ENCODE measurements around the gene C10orf95. TPM values are rescaled to one million over a fixed set of nuclear protein-coding genes. Genes with fewer than 3 reads are reported as not detected.

C10orf95 gene
- total RNA-seq, 1 donor, result not detected

- H2AFZ ChIP-seq (ENCODE audit: low read length), result no peak overlapping the region
- H3K79me2 ChIP-seq (ENCODE audit: insufficient read depth, low read length), result no peaks in the 10 kb centered on the region
- H3K4me1 ChIP-seq (ENCODE audit: insufficient read depth, low read length), result peaks cover 26% of the 10 kb centered on the region
- no peak overlapping the region for H3K4me2 ChIP-seq (ENCODE audit: insufficient read depth, low read length)
- DNase-seq (ENCODE audit: insufficient read length, low spot score, missing footprints), result peak; percentile 69
- no peak overlapping the region for H3K27ac ChIP-seq (ENCODE audit: low read depth, low read length)
- H3K9me3 ChIP-seq (ENCODE audit: low read depth, low read length), result no peaks in the 10 kb centered on the region
- H3K36me3 ChIP-seq (ENCODE audit: insufficient read depth, low read length), result no peaks in the 10 kb centered on the region
- H4K20me1 ChIP-seq (ENCODE audit: insufficient read depth, low read length), result no peaks in the 10 kb centered on the region
- no peak for TF ChIP-seq CTCF (IDR thresholded peaks at IDR 0.05; ENCODE audit: extremely low read depth, low read depth, low read length)
- no peak overlapping the region for H3K4me3 ChIP-seq (ENCODE audit: insufficient read depth, low read length)
- no peaks in the 10 kb centered on the region for H3K27me3 ChIP-seq (ENCODE audit: insufficient read depth, low read length)
Measured at GRCh38 chr10:102438374-102438773, 13.0 kb downstream of the C10orf95 start.

- no peaks in the 10 kb centered on the region for H3K27me3 ChIP-seq (ENCODE audit: insufficient read depth, low read length)
- H2AFZ ChIP-seq (ENCODE audit: low read length), result no peak overlapping the region
- H3K4me3 ChIP-seq (ENCODE audit: insufficient read depth, low read length), result no peak overlapping the region
- H3K4me1 ChIP-seq (ENCODE audit: insufficient read depth, low read length), result peaks cover 26% of the 10 kb centered on the region
- H3K79me2 ChIP-seq (ENCODE audit: insufficient read depth, low read length), result no peaks in the 10 kb centered on the region
- no peaks in the 10 kb centered on the region for H4K20me1 ChIP-seq (ENCODE audit: insufficient read depth, low read length)
- H3K27ac ChIP-seq (ENCODE audit: low read depth, low read length), result no peak overlapping the region
- H3K4me2 ChIP-seq (ENCODE audit: insufficient read depth, low read length), result peak overlapping the region; percentile 18
- no peaks in the 10 kb centered on the region for H3K36me3 ChIP-seq (ENCODE audit: insufficient read depth, low read length)
- no peak for TF ChIP-seq CTCF (IDR thresholded peaks at IDR 0.05; ENCODE audit: extremely low read depth, low read depth, low read length)
- no peaks in the 10 kb centered on the region for H3K9me3 ChIP-seq (ENCODE audit: low read depth, low read length)
- no peak for DNase-seq (ENCODE audit: insufficient read length, low spot score, missing footprints)
Measured at GRCh38 chr10:102437515-102437914, 13.8 kb downstream of the C10orf95 start.

GRCh38 chr10:102436312-102436711 lies 15.0 kb downstream of the C10orf95 start:
- Histone ChIP-seq H3K4me2 (ENCODE audit: insufficient read depth, low read length) (peak overlapping the region; percentile 76), H3K79me2 (ENCODE audit: insufficient read depth, low read length) (peaks cover 9% of the 10 kb centered on the region), H3K4me1 (ENCODE audit: insufficient read depth, low read length) (peaks cover 33% of the 10 kb centered on the region), H3K9me3 (ENCODE audit: low read depth, low read length) (no peaks in the 10 kb centered on the region), H3K27me3 (ENCODE audit: insufficient read depth, low read length) (no peaks in the 10 kb centered on the region), H3K27ac (ENCODE audit: low read depth, low read length) (no peak overlapping the region), H2AFZ (ENCODE audit: low read length) (no peak overlapping the region), H4K20me1 (ENCODE audit: insufficient read depth, low read length) (no peaks in the 10 kb centered on the region), H3K36me3 (ENCODE audit: insufficient read depth, low read length) (no peaks in the 10 kb centered on the region), H3K4me3 (ENCODE audit: insufficient read depth, low read length) (peak overlapping the region; percentile 64)
- DNase-seq (ENCODE audit: insufficient read length, low spot score, missing footprints), result peak; percentile 74
- no peak for TF ChIP-seq CTCF (IDR thresholded peaks at IDR 0.05; ENCODE audit: extremely low read depth, low read depth, low read length)

GRCh38 chr10:102435529-102436233 lies 15.7 kb downstream of the C10orf95 start:
- Histone ChIP-seq H4K20me1 (ENCODE audit: insufficient read depth, low read length) (no peaks in the 10 kb centered on the region), H3K4me3 (ENCODE audit: insufficient read depth, low read length) (peak overlapping the region; percentile 64), H2AFZ (ENCODE audit: low read length) (peak overlapping the region; percentile 87), H3K4me1 (ENCODE audit: insufficient read depth, low read length) (peaks cover 34% of the 10 kb centered on the region), H3K36me3 (ENCODE audit: insufficient read depth, low read length) (peaks cover 3% of the 10 kb centered on the region), H3K4me2 (ENCODE audit: insufficient read depth, low read length) (peak overlapping the region; percentile 76), H3K9me3 (ENCODE audit: low read depth, low read length) (no peaks in the 10 kb centered on the region), H3K27ac (ENCODE audit: low read depth, low read length) (peak overlapping the region; percentile 56), H3K27me3 (ENCODE audit: insufficient read depth, low read length) (no peaks in the 10 kb centered on the region), H3K79me2 (ENCODE audit: insufficient read depth, low read length) (peaks cover 11% of the 10 kb centered on the region)
- no peak for TF ChIP-seq CTCF (IDR thresholded peaks at IDR 0.05; ENCODE audit: extremely low read depth, low read depth, low read length)
- peak; percentile 81 for DNase-seq (ENCODE audit: insufficient read length, low spot score, missing footprints)
